ENCODE results near the gene MARK2.

DNA sequence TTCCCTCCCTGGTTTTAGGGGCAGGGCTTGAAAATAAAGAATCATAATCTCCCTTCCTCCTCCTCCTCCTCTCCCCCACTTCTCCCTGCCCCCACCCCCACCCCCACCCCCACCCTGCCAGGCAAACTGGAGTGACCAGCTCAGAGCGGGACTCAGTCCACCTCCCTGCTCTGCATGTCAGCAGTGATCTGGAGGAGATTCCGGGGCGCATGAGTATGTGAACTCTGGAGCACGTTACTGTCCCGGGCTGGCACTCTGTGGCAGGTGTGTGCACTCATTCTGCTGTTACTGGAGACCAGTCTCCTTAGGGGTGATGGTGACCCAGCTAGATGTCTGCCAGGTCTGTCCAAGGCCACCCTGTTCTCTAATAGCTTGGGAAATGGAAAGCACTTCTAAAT, 33.9 kb downstream of the MARK2 start:
- TF ChIP-seq CTCF (IDR thresholded peaks at IDR 0.05) = no peak
- no peak for TF ChIP-seq POLR2A (IDR thresholded peaks at IDR 0.05)
